K562 (cell line): Measurements from ENCODE around the gene ABRAXAS1. TPM values are rescaled to one million over a fixed set of nuclear protein-coding genes. Genes with fewer than 3 reads are reported as not detected.

Source experiments
- BDP1 ChIP-seq: IDR thresholded peaks from 3 replicates; pipeline ENCODE4 v1.6.1; 2011; ENCODE audit not compliant: insufficient read length, insufficient read depth
- BRD9 ChIP-seq: fragments of 450-650 bp; IDR thresholded peaks from 2 replicates; pipeline ENCODE4 v1.6.1; 2018; ENCODE audit warnings: low read depth; ENCODE audit not compliant: partially characterized antibody
- KDM4B ChIP-seq, 2 experiments: fragments of 450-650 bp in 1 of 2; sonication (generic) in 1 of 2; IDR thresholded peaks; 2 replicates each; pipeline ENCODE4 v1.6.1; 2016 to 2017; ENCODE audit warnings: borderline replicate concordance in 2 of 2, antibody characterized with exemption in 1 of 2, low read depth in 1 of 2, mild to moderate bottlenecking in 1 of 2
- MAZ ChIP-seq, 2 experiments: fragments of 450-650 bp in 1 of 2; sonication (generic) in 1 of 2; formaldehyde crosslinking; IDR thresholded peaks in 1 of 2; conservative IDR thresholded peaks in 1 of 2; 2 replicates each; pipeline versions ENCODE4 v1.4.0 to v1.5.0; 2020; ENCODE audit warnings: mild to moderate bottlenecking in 1 of 2, missing genetic modification reagents in 1 of 2
- NR3C1 ChIP-seq: sonication (generic); formaldehyde crosslinking; IDR thresholded peaks from 2 replicates; pipeline ENCODE4 v1.8.1; 2022; ENCODE audit warnings: missing genetic modification reagents
- POLR2AphosphoS2 ChIP-seq: IDR thresholded peaks from 2 replicates; pipeline ENCODE4 v1.6.1; 2012; ENCODE audit warnings: low read length, improper control_type of control experiment
- PPARD ChIP-seq: fragments of 250-450 bp; sonication (Bioruptor Pico); IDR thresholded peaks from 2 replicates; pipeline ENCODE4 v1.8.0; 2022; ENCODE audit warnings: inconsistent platforms, mild to moderate bottlenecking, moderate library complexity
- PYGO2 ChIP-seq: fragments of 450-650 bp; IDR thresholded peaks from 2 replicates; pipeline ENCODE4 v1.6.1; 2016; ENCODE audit warnings: mild to moderate bottlenecking, missing genetic modification characterization, moderate library complexity, missing compliant biosample characterization
- RBM34 ChIP-seq: fragments of 200-400 bp; formaldehyde crosslinking; IDR thresholded peaks from 2 replicates; pipeline ENCODE4 v1.6.1; 2018; ENCODE audit warnings: low read length, borderline replicate concordance; ENCODE audit not compliant: insufficient read depth
- RUNX1 ChIP-seq: sonication (generic); IDR thresholded peaks from 2 replicates; pipeline ENCODE4 v1.6.1; 2016; ENCODE audit warnings: antibody characterized with exemption, low read depth
- SRF ChIP-seq, 2 experiments: fragments of 250-450, 450-650 bp in 1 of 2; sonication (Bioruptor Pico) in 1 of 2; sonication (generic) in 1 of 2; formaldehyde crosslinking; IDR thresholded peaks; 2 replicates each; pipeline versions ENCODE4 v1.5.0 to v1.5.1; 2020 to 2022; ENCODE audit warnings: mild to moderate bottlenecking in 1 of 2, missing genetic modification reagents in 1 of 2
- TBL1XR1 ChIP-seq, 2 experiments: IDR thresholded peaks; 2 replicates each; pipeline ENCODE4 v1.6.1; 2012; ENCODE audit warnings: improper control_type of control experiment in 2 of 2, low read length in 2 of 2, mild to moderate bottlenecking in 1 of 2
- U2AF2 ChIP-seq: fragments of 200-400 bp; formaldehyde crosslinking; optimal IDR thresholded peaks from 2 replicates; pipeline ENCODE3; 2017; ENCODE audit warnings: low read depth, mild to moderate bottlenecking, low read length
- ZBTB2 ChIP-seq: fragments of 450-650 bp; IDR thresholded peaks from 2 replicates; pipeline ENCODE4 v1.6.1; 2016; ENCODE audit warnings: antibody characterized with exemption
- ZNF76 ChIP-seq: fragments of 250-450 bp; sonication (Bioruptor Pico); IDR thresholded peaks from 2 replicates; pipeline ENCODE4 v1.4.0; 2020; ENCODE audit warnings: mild to moderate bottlenecking, moderate library complexity, borderline replicate concordance
- polyA plus RNA-seq, 8 experiments: library from polyadenylated mRNA; depleted of rRNA in 4 of 8; stranded (reverse) in 5 of 8; unstranded in 3 of 8; fragments of >200 nt; fragmentation: Nextera tagmentation in 2 of 8; fragmentation: Illumina TruSeq in 1 of 8; extraction: Ambion mirVana in 2 of 8; extraction: Trizol in 1 of 8; gene quantifications; 2 replicates each; pipeline versions ENCODE4 v1.2.1 to v1.2.3, GENCODE V29; 2011 to 2014; ENCODE audit warnings: inconsistent platforms in 1 of 8, missing spikeins in 1 of 8
- total RNA-seq, 7 experiments: library from RNA; depleted of rRNA in 6 of 7; stranded (reverse); fragments of >200 nt in 6 of 7; fragmentation: Illumina TruSeq in 2 of 7; extraction: Trizol in 2 of 7; gene quantifications; 2 replicates each; pipeline versions ENCODE4 v1.2.1 to v1.2.3, GENCODE V29; 2011 to 2021; ENCODE audit warnings: low replicate concordance in 1 of 7
- TF ChIP-seq, protein P1 (sequence below): sonication (generic); formaldehyde crosslinking; IDR thresholded peaks from 2 replicates; pipeline ENCODE4 v1.8.1; 2022; ENCODE audit warnings: missing genetic modification reagents
- TF ChIP-seq, protein P2 (sequence below): sonication (generic); formaldehyde crosslinking; IDR thresholded peaks from 2 replicates; pipeline ENCODE4 v1.4.0; 2020; ENCODE audit warnings: mild to moderate bottlenecking, missing genetic modification reagents
- TF ChIP-seq, protein P3 (sequence below), 2 experiments: IDR thresholded peaks; 2 replicates each; pipeline ENCODE4 v1.6.1; 2011; ENCODE audit warnings: borderline replicate concordance in 1 of 2, control low read depth in 1 of 2, low read depth in 1 of 2, low read length in 1 of 2, mild to moderate bottlenecking in 1 of 2, mixed read lengths in 1 of 2, moderate library complexity in 1 of 2; ENCODE audit not compliant: insufficient read depth in 1 of 2, insufficient read length in 1 of 2, poor library complexity in 1 of 2, severe bottlenecking in 1 of 2; ENCODE audit errors: extremely low read depth in 1 of 2

ABRAXAS1 gene
- total and polyA plus RNA-seq, 9 of the 15 experiments (the other 6 are each of a cell fraction or from before 2014, with no cell fraction given): 10.8 to 48.3 (median 22.1) TPM

DNA sequence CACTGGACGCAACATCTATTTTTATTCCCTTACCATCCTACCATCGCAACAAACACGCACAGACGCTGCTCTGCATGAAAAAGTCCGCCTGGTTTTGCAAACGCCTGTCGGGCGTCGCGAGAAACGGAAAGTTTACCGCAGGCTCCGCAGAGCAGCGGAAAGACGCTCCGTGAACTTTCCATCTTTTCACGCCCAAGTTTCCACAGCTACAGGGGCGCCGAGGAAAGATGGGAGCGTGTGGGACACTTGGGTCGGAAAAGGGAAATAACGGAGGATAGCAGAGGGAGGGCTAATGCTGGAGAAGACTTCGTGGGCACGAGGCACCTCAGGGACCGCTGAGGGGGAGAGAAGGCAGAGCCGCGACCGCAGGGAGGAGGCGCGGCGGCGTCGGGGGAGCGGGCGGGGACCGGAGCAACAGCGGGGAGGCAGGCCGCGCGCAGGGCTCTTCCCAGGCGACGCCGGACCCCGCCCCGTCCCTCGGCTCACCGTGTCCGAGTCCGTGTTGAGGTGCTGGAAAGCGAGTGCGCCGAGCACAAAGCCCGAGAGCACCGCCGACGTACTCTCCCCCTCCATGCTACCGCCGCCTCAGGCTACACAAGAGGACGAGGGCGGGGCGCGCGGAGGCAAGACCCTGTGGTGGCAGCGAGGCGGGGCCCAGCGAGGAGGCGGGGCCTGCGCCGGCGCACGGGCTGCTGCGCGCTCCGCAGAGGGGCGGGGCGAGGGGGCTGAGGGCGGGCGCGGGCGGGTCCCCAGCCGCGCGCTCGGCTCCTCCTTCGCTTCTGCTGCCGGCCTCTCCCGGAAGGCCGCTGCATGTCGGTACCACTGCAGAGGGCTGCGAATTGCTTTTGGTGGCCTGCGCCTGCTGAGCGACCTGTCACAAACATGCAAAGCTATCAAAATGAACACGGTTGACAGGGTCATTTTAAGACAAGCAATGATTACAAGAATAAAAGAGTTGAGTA lies at the start of gene ABRAXAS1 (continued):
- TF ChIP-seq ZBTB2: peak; percentile 72
- no peak for TF ChIP-seq POLR2AphosphoS2
- TF ChIP-seq, protein P1, sequence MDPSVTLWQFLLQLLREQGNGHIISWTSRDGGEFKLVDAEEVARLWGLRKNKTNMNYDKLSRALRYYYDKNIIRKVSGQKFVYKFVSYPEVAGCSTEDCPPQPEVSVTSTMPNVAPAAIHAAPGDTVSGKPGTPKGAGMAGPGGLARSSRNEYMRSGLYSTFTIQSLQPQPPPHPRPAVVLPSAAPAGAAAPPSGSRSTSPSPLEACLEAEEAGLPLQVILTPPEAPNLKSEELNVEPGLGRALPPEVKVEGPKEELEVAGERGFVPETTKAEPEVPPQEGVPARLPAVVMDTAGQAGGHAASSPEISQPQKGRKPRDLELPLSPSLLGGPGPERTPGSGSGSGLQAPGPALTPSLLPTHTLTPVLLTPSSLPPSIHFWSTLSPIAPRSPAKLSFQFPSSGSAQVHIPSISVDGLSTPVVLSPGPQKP (CRISPR knock-in tag): no peak
- TF ChIP-seq, protein P2, sequence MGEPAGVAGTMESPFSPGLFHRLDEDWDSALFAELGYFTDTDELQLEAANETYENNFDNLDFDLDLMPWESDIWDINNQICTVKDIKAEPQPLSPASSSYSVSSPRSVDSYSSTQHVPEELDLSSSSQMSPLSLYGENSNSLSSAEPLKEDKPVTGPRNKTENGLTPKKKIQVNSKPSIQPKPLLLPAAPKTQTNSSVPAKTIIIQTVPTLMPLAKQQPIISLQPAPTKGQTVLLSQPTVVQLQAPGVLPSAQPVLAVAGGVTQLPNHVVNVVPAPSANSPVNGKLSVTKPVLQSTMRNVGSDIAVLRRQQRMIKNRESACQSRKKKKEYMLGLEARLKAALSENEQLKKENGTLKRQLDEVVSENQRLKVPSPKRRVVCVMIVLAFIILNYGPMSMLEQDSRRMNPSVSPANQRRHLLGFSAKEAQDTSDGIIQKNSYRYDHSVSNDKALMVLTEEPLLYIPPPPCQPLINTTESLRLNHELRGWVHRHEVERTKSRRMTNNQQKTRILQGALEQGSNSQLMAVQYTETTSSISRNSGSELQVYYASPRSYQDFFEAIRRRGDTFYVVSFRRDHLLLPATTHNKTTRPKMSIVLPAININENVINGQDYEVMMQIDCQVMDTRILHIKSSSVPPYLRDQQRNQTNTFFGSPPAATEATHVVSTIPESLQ: peak; percentile 97
- 0 out of 2 replicates have a peak, but pooled peaks have one; percentile 12 for TF ChIP-seq RUNX1
- TF ChIP-seq, protein P3, sequence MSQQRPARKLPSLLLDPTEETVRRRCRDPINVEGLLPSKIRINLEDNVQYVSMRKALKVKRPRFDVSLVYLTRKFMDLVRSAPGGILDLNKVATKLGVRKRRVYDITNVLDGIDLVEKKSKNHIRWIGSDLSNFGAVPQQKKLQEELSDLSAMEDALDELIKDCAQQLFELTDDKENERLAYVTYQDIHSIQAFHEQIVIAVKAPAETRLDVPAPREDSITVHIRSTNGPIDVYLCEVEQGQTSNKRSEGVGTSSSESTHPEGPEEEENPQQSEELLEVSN (IDR thresholded peaks at IDR 0.05; ENCODE audit: borderline replicate concordance in 1 of 2, extremely low read depth in 1 of 2, insufficient read depth in 1 of 2, insufficient read length in 1 of 2, low read depth in 1 of 2, low read length in 1 of 2, poor library complexity in 1 of 2, severe bottlenecking in 1 of 2): peak; percentile 92 to 97
- TF ChIP-seq BDP1: no peak
- no peak for TF ChIP-seq RBM34
- TF ChIP-seq ZNF76: 0 out of 2 replicates have a peak, but pooled peaks have one; percentile 38
- TF ChIP-seq PPARD: no peak
- no peak; a peak in 1 of 4 replicates for TF ChIP-seq SRF (CRISPR knock-in tag; IDR thresholded peaks at IDR 0.05)
- TF ChIP-seq NR3C1 (CRISPR knock-in tag): peak; percentile 57; the same call in 1 of the 2 replicates
- no peak for TF ChIP-seq BRD9
- 0 out of 4 replicates have a peak, but pooled peaks of 1 of the 2 experiments have one; percentile 26 for TF ChIP-seq KDM4B (IDR thresholded peaks at IDR 0.05; ENCODE audit: borderline replicate concordance in 2 of 2, low read depth in 1 of 2)
- no peak for TF ChIP-seq U2AF2
- TF ChIP-seq PYGO2: no peak
- peak; percentile 82 to 94 for TF ChIP-seq MAZ (CRISPR knock-in tag; conservative IDR thresholded peaks at IDR 0.05 in 1 of 2, IDR thresholded peaks at IDR 0.05 in 1 of 2)
- TF ChIP-seq TBL1XR1 (IDR thresholded peaks at IDR 0.05; ENCODE audit: low read length in 2 of 2): no peak
